HepG2 (cell line): Measurements from ENCODE around the gene HCAR1. TPM values are rescaled to one million over a fixed set of nuclear protein-coding genes. Genes with fewer than 3 reads are reported as not detected.

Source experiments
- ARNTL ChIP-seq: sonication (generic); formaldehyde crosslinking; IDR thresholded peaks from 2 replicates; pipeline ENCODE4 v1.4.0; 2020; ENCODE audit warnings: mild to moderate bottlenecking, missing genetic modification reagents
- ATM ChIP-seq: fragments of 450-650 bp; IDR thresholded peaks from 2 replicates; pipeline ENCODE4 v1.7.1; 2017; ENCODE audit warnings: mild to moderate bottlenecking, borderline replicate concordance
- DNMT1 ChIP-seq: sonication (generic); formaldehyde crosslinking; IDR thresholded peaks from 2 replicates; pipeline ENCODE4 v1.5.1; 2020; ENCODE audit warnings: mild to moderate bottlenecking, missing genetic modification reagents
- FOXA3 ChIP-seq: IDR thresholded peaks from 2 replicates; pipeline ENCODE4 v1.6.1; 2016; ENCODE audit warnings: missing genetic modification reagents, missing compliant biosample characterization
- IKZF1 ChIP-seq: fragments of 450-650 bp; IDR thresholded peaks from 2 replicates; pipeline ENCODE4 v1.7.1; 2016
- IRX3 ChIP-seq: sonication (generic); formaldehyde crosslinking; IDR thresholded peaks from 2 replicates; pipeline ENCODE4 v1.8.1; 2023; ENCODE audit warnings: mild to moderate bottlenecking, low read depth, missing genetic modification reagents, borderline replicate concordance
- PAX8 ChIP-seq: sonication (generic); formaldehyde crosslinking; IDR thresholded peaks from 2 replicates; pipeline ENCODE4 v1.8.0; 2022; ENCODE audit warnings: mild to moderate bottlenecking, missing genetic modification reagents, borderline replicate concordance
- SAP130 ChIP-seq: IDR thresholded peaks from 2 replicates; pipeline ENCODE4 v1.6.1; 2016; ENCODE audit warnings: low read depth
- SMYD3 ChIP-seq: sonication (generic); formaldehyde crosslinking; IDR thresholded peaks from 2 replicates; pipeline ENCODE4 v1.8.1; 2023; ENCODE audit warnings: mild to moderate bottlenecking, missing genetic modification reagents
- ZBTB38 ChIP-seq: sonication (generic); formaldehyde crosslinking; IDR thresholded peaks from 2 replicates; pipeline ENCODE4 v1.5.1; 2020; ENCODE audit warnings: mild to moderate bottlenecking, missing genetic modification reagents
- ZNF556 ChIP-seq: sonication (generic); formaldehyde crosslinking; IDR thresholded peaks from 2 replicates; pipeline ENCODE4 v1.4.0; 2020; ENCODE audit warnings: mild to moderate bottlenecking, missing genetic modification reagents, borderline replicate concordance
- polyA plus RNA-seq, 8 experiments: library from polyadenylated mRNA; depleted of rRNA in 3 of 8; stranded (reverse) in 7 of 8; unstranded in 1 of 8; fragments of >200 nt; fragmentation: Illumina TruSeq in 4 of 8; extraction: Trizol in 4 of 8; gene quantifications; 2 replicates each; pipeline versions ENCODE4 v1.2.1 to v1.2.3, GENCODE V29; 2011 to 2016; ENCODE audit warnings: low read depth in 4 of 8, missing spikeins in 1 of 8, mixed read lengths in 1 of 8; ENCODE audit not compliant: insufficient read depth in 1 of 8
- total RNA-seq, 5 experiments: library from RNA; depleted of rRNA; stranded (reverse); fragments of >200 nt; fragmentation: Illumina TruSeq; extraction: Trizol; gene quantifications; 2 replicates each; pipeline ENCODE4 v1.2.3, GENCODE V29; 2016; ENCODE audit warnings: low read depth in 1 of 5
- TF ChIP-seq, protein P1 (sequence below): IDR thresholded peaks from 2 replicates; pipeline ENCODE4 v1.6.1; 2016; ENCODE audit warnings: low read depth, control low read depth
- TF ChIP-seq, protein P2 (sequence below): sonication (generic); formaldehyde crosslinking; IDR thresholded peaks from 2 replicates; pipeline ENCODE4 v1.4.0; 2020; ENCODE audit warnings: missing genetic modification reagents, mild to moderate bottlenecking, borderline replicate concordance
- TF ChIP-seq, protein P3 (sequence below): IDR thresholded peaks from 2 replicates; pipeline ENCODE4 v1.6.1; 2018; ENCODE audit warnings: missing genetic modification reagents, mild to moderate bottlenecking, missing compliant biosample characterization
- TF ChIP-seq, protein P4 (sequence below): sonication (generic); formaldehyde crosslinking; IDR thresholded peaks from 2 replicates; pipeline ENCODE4 v1.9.0; 2021; ENCODE audit warnings: missing genetic modification reagents, borderline replicate concordance
- TF ChIP-seq, protein P5 (sequence below): IDR thresholded peaks from 2 replicates; pipeline ENCODE4 v1.6.1; 2016; ENCODE audit warnings: low read depth
- TF ChIP-seq, protein P6 (sequence below): sonication (generic); formaldehyde crosslinking; IDR thresholded peaks from 2 replicates; pipeline ENCODE4 v1.5.0; 2020; ENCODE audit warnings: mild to moderate bottlenecking, missing genetic modification reagents, borderline replicate concordance

The HCAR1 gene
- total and polyA plus RNA-seq, 2 of the 13 experiments (the other 11 are each of a cell fraction or from before 2014, with no cell fraction given): 0.53 to 4.4 TPM

DNA sequence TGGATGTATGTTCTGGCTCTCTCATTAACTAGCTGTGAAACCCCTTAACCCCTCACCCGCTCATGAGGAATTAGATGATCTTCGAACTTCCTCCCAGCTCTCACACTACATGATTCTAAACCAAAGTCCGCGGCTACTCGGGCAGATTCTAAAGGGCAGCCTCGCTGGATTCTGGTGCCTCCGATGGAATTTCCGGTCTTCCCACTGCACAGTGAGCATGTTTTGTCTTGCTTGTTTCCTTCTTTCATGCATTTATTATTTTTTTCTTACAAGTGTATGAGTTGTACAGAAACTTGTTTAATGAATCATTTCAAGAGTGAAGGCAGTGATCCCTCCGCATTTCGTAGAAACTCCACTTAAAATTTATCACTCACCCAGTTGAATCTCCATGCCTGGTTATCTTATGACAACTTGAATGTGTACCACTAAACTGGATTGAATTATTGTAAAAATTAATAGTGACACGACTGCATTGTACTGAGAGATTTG is 9.5 kb downstream of the HCAR1 start (continued):
- TF ChIP-seq, protein P1, sequence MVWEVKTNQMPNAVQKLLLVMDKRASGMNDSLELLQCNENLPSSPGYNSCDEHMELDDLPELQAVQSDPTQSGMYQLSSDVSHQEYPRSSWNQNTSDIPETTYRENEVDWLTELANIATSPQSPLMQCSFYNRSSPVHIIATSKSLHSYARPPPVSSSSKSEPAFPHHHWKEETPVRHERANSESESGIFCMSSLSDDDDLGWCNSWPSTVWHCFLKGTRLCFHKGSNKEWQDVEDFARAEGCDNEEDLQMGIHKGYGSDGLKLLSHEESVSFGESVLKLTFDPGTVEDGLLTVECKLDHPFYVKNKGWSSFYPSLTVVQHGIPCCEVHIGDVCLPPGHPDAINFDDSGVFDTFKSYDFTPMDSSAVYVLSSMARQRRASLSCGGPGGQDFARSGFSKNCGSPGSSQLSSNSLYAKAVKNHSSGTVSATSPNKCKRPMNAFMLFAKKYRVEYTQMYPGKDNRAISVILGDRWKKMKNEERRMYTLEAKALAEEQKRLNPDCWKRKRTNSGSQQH: no peak
- TF ChIP-seq ZNF556 (CRISPR knock-in tag): no peak; the same call in 1 of the 2 replicates
- TF ChIP-seq, protein P2, sequence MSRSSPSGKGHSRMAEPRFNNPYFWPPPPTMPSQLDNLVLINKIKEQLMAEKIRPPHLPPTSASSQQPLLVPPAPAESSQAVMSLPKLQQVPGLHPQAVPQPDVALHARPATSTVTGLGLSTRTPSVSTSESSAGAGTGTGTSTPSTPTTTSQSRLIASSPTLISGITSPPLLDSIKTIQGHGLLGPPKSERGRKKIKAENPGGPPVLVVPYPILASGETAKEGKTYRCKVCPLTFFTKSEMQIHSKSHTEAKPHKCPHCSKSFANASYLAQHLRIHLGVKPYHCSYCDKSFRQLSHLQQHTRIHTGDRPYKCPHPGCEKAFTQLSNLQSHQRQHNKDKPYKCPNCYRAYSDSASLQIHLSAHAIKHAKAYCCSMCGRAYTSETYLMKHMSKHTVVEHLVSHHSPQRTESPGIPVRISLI (CRISPR knock-in tag): peak; percentile 9; the same call in 1 of the 2 replicates
- no peak for TF ChIP-seq PAX8 (CRISPR knock-in tag)
- no peak for TF ChIP-seq SMYD3 (CRISPR knock-in tag)
- TF ChIP-seq, protein P3, sequence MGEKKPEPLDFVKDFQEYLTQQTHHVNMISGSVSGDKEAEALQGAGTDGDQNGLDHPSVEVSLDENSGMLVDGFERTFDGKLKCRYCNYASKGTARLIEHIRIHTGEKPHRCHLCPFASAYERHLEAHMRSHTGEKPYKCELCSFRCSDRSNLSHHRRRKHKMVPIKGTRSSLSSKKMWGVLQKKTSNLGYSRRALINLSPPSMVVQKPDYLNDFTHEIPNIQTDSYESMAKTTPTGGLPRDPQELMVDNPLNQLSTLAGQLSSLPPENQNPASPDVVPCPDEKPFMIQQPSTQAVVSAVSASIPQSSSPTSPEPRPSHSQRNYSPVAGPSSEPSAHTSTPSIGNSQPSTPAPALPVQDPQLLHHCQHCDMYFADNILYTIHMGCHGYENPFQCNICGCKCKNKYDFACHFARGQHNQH (CRISPR knock-in tag): peak; percentile 61
- TF ChIP-seq, protein P4, sequence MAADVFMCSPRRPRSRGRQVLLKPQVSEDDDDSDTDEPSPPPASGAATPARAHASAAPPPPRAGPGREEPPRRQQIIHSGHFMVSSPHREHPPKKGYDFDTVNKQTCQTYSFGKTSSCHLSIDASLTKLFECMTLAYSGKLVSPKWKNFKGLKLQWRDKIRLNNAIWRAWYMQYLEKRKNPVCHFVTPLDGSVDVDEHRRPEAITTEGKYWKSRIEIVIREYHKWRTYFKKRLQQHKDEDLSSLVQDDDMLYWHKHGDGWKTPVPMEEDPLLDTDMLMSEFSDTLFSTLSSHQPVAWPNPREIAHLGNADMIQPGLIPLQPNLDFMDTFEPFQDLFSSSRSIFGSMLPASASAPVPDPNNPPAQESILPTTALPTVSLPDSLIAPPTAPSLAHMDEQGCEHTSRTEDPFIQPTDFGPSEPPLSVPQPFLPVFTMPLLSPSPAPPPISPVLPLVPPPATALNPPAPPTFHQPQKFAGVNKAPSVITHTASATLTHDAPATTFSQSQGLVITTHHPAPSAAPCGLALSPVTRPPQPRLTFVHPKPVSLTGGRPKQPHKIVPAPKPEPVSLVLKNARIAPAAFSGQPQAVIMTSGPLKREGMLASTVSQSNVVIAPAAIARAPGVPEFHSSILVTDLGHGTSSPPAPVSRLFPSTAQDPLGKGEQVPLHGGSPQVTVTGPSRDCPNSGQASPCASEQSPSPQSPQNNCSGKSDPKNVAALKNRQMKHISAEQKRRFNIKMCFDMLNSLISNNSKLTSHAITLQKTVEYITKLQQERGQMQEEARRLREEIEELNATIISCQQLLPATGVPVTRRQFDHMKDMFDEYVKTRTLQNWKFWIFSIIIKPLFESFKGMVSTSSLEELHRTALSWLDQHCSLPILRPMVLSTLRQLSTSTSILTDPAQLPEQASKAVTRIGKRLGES (CRISPR knock-in tag): no peak
- no peak for TF ChIP-seq ARNTL (CRISPR knock-in tag)
- peak; percentile 71 for TF ChIP-seq SAP130 (CRISPR knock-in tag)
- peak; percentile 57; the same call in 1 of the 2 replicates for TF ChIP-seq FOXA3
- TF ChIP-seq IRX3 (CRISPR knock-in tag): no peak
- TF ChIP-seq DNMT1 (CRISPR knock-in tag): no peak
- TF ChIP-seq IKZF1: no peak
- TF ChIP-seq ATM: no peak
- TF ChIP-seq, protein P5, sequence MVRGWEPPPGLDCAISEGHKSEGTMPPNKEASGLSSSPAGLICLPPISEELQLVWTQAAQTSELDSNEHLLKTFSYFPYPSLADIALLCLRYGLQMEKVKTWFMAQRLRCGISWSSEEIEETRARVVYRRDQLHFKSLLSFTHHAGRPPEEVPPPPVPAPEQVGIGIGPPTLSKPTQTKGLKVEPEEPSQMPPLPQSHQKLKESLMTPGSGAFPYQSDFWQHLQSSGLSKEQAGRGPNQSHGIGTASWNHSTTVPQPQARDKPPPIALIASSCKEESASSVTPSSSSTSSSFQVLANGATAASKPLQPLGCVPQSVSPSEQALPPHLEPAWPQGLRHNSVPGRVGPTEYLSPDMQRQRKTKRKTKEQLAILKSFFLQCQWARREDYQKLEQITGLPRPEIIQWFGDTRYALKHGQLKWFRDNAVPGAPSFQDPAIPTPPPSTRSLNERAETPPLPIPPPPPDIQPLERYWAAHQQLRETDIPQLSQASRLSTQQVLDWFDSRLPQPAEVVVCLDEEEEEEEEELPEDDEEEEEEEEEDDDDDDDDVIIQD (CRISPR knock-in tag): peak; percentile 59; the same call in 1 of the 2 replicates
- TF ChIP-seq, protein P6, sequence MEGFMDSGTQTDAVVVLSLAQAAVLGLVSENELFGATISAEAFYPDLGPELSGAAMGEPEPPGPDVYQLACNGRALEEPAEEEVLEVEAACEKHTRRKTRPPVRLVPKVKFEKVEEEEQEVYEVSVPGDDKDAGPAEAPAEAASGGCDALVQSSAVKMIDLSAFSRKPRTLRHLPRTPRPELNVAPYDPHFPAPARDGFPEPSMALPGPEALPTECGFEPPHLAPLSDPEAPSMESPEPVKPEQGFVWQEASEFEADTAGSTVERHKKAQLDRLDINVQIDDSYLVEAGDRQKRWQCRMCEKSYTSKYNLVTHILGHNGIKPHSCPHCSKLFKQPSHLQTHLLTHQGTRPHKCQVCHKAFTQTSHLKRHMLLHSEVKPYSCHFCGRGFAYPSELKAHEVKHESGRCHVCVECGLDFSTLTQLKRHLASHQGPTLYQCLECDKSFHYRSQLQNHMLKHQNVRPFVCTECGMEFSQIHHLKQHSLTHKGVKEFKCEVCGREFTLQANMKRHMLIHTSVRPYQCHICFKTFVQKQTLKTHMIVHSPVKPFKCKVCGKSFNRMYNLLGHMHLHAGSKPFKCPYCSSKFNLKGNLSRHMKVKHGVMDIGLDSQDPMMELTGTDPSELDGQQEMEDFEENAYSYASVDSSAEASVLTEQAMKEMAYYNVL (CRISPR knock-in tag): no peak; the same call in 1 of the 2 replicates
- 0 out of 2 replicates have a peak, but pooled peaks have one; percentile 33 for TF ChIP-seq ZBTB38
